A673 (cell line): Measurements from ENCODE around the gene SYVN1. TPM values are rescaled to one million over a fixed set of nuclear protein-coding genes. Genes with fewer than 3 reads are reported as not detected.

Source experiments
- BruUV-seq: library from RNA; stranded (reverse); fragments of 400-500 nt; replicated peaks from 2 replicates; lab custom pipeline; 2021; lab: Mats Ljungman, UMichigan
- CTCF ChIA-PET: fragments of 300-600 bp; sonication (Branson Sonifier 250); formaldehyde crosslinking; loops from one replicate; lab custom pipeline; 2022; ENCODE audit warnings: antibody characterized with exemption; lab: Charles Lee
- POLR2A ChIA-PET: fragments of 300-600 bp; sonication (Branson Sonifier 250); formaldehyde crosslinking; loops from one replicate; lab custom pipeline; 2022; ENCODE audit warnings: antibody characterized with exemption; ENCODE audit not compliant: low non-redundant PET; lab: Charles Lee
- DNase-seq: peaks from one replicate; pipeline ENCODE4 v3.0.0-alpha.2; 2015; ENCODE audit warnings: low spot score
- H3K27ac ChIP-seq: fragments of 200-600 bp; sonication (generic); 2 replicates; pipeline ENCODE4 v1.5.1; 2016; ENCODE audit warnings: mixed run types, low read depth, mild to moderate bottlenecking, mixed read lengths, antibody characterized with exemption, low read length; ENCODE audit not compliant: poor library complexity, severe bottlenecking
- H3K27me3 ChIP-seq: fragments of 200-600 bp; sonication (generic); replicated peaks from 2 replicates; pipeline ENCODE4 v1.6.1; 2017; ENCODE audit warnings: mixed run types, low read depth, mild to moderate bottlenecking, mixed read lengths, antibody characterized with exemption, low read length; ENCODE audit not compliant: insufficient read depth, poor library complexity
- H3K36me3 ChIP-seq: fragments of 200-600 bp; sonication (generic); 2 replicates; pipeline ENCODE4 v1.6.1; 2016; ENCODE audit warnings: mixed run types, mild to moderate bottlenecking, mixed read lengths, antibody characterized with exemption, low read length; ENCODE audit not compliant: insufficient read depth, poor library complexity, severe bottlenecking
- H3K4me1 ChIP-seq: fragments of 200-600 bp; sonication (generic); 2 replicates; pipeline ENCODE4 v1.6.1; 2017; ENCODE audit warnings: mixed run types, mild to moderate bottlenecking, mixed read lengths, antibody characterized with exemption, low read length; ENCODE audit not compliant: insufficient read depth, poor library complexity, severe bottlenecking
- H3K4me3 ChIP-seq: fragments of 200-600 bp; sonication (generic); 2 replicates; pipeline ENCODE4 v1.5.1; 2016; ENCODE audit warnings: low read depth, mixed run types, mild to moderate bottlenecking, mixed read lengths, low read length; ENCODE audit not compliant: poor library complexity, severe bottlenecking
- H3K9me3 ChIP-seq: fragments of 200-600 bp; sonication (generic); 2 replicates; pipeline ENCODE4 v1.6.1; 2016; ENCODE audit warnings: mixed run types, low read depth, mild to moderate bottlenecking, mixed read lengths, antibody characterized with exemption, low read length; ENCODE audit not compliant: poor library complexity, severe bottlenecking
- CTCF ChIP-seq: fragments of 300-800, 200-600 bp; sonication (generic); conservative IDR thresholded peaks from 2 replicates; pipeline ENCODE4 v1.5.1; 2017; ENCODE audit warnings: low read depth, mild to moderate bottlenecking, antibody characterized with exemption, low read length, moderate library complexity, mixed read lengths
- EZH2 ChIP-seq: fragments of 200-600 bp; sonication (generic); IDR thresholded peaks from 2 replicates; pipeline ENCODE4 v1.6.1; 2017; ENCODE audit warnings: borderline replicate concordance, low read depth, mild to moderate bottlenecking, mixed read lengths, antibody characterized with exemption, low read length; ENCODE audit not compliant: poor library complexity, severe bottlenecking
- intact Hi-C: fragments of 100-400 bp; cut with micrococcal nuclease; formaldehyde crosslinking; loops from one replicate; pipeline ENCODE4 v1.10.0; 2022; ENCODE audit not compliant: unreplicated experiment
- total RNA-seq: library from RNA; stranded (reverse); gene quantifications from 2 replicates; pipeline ENCODE4 v1.2.3, GENCODE V29; 2021

Gene SYVN1
- total RNA-seq, 1 experiment from 2014 or later: 48.5 TPM

- POLR2A ChIA-PET: no interaction called here
- Histone ChIP-seq H3K27ac (no peak overlapping the region), H3K4me1 (no peaks in the 10 kb centered on the region), H3K4me3 (no peak overlapping the region), H3K9me3 (no peaks in the 10 kb centered on the region), H3K27me3 (no peaks in the 10 kb centered on the region), H3K36me3 (no peaks in the 10 kb centered on the region)
- DNase-seq: no peak
- intact Hi-C loops: no loop called here
- BruUV-seq: no TSS peak
- no peak for TF ChIP-seq CTCF
- no peak for TF ChIP-seq EZH2
- CTCF ChIA-PET: no interaction called here
These were observed 33.3 kb upstream of the SYVN1 start for GRCh38 chr11:65167656-65168055.

- CTCF ChIA-PET: no interaction called here
These were observed 32.6 kb upstream of the SYVN1 start for GRCh38 chr11:65166893-65167292.

GRCh38 chr11:65165410-65166317 lies 31.3 kb upstream of the SYVN1 start:
- intact Hi-C loops: no loop called here
- CTCF ChIA-PET: no interaction called here
- H3K27me3 ChIP-seq: no peaks in the 10 kb centered on the region
- POLR2A ChIA-PET: interaction anchor here (0.7 kb wide), 1 partner anchor 329 kb away, joined by 14 read pairs; no protein-coding TSS in a partner anchor
- H3K27ac ChIP-seq: no peak overlapping the region
- TF ChIP-seq EZH2: no peak
- no peak for TF ChIP-seq CTCF
- BruUV-seq: no TSS peak
- no peaks in the 10 kb centered on the region for H3K36me3 ChIP-seq
- H3K4me1 ChIP-seq: no peaks in the 10 kb centered on the region
- no peak overlapping the region for H3K4me3 ChIP-seq
- H3K9me3 ChIP-seq: no peaks in the 10 kb centered on the region
- no peak for DNase-seq

More at GRCh38 chr11:65166893-65167292, 32.6 kb upstream of the SYVN1 start:
- no peaks in the 10 kb centered on the region for H3K9me3 ChIP-seq
- no peak for DNase-seq
- POLR2A ChIA-PET: no interaction called here
- H3K4me1 ChIP-seq: no peaks in the 10 kb centered on the region
- TF ChIP-seq CTCF (no peak), EZH2 (no peak)
- no TSS peak for BruUV-seq
- no peaks in the 10 kb centered on the region for H3K27me3 ChIP-seq
- no peaks in the 10 kb centered on the region for H3K36me3 ChIP-seq
- no peak overlapping the region for H3K4me3 ChIP-seq
- intact Hi-C loops: no loop called here
- H3K27ac ChIP-seq: no peak overlapping the region
